ENCODE results near the gene STAT6. TPM values are rescaled to one million over a fixed set of nuclear protein-coding genes. Genes with fewer than 3 reads are reported as not detected.

STAT6 gene
- 100 to 1,000 TPM in 2 of 3 donors, 10 to 100 TPM in 1; 57.2 to 170 (median 120) TPM for polyA plus RNA-seq

DNA sequence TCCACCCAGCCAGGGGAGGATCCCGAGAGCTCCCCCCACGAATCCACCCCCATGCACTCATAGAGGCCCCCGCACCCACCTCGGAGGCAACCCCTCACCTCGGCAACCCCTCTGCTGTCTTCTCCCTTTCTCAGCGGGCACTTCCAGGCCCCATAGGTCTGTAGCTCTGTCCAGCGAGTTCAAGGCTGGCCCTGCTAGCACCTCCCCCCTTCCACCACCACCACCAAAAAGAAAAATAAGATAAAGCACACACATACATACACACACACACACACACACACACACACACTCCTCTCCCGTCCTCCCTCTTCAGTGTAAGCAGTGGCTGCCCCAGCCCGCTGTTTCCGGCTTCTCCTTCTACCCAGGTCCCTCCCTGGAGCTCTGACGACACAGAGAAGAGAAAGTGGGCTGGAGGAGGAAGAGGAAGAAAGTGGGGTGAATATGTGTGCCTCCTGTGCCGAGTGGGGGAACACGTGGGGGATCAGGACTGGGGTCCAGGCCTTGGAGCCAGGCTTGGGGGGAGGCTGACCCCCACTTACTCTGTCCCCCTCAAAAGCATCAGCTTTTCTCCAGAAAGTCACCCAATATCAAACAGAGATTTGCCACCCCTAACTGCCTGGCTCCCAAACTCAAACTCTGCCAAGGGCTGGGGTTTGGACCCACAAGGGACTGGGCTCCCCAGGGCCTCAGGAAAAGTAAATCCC is at the start of gene STAT6:
STAT6 (minus strand) TSS at position 332 of the 704 bp plus-strand sequence. CDS start 3,084 bp downstream, outside the sequence.
- H3K27ac ChIP-seq (ENCODE audit: low read depth, low read length): peak within 1 kb of the TSS; percentile 94
- 0 to 2% (median 1%) methylated on average over 8 to 13 of the region's 13 CpGs for WGBS, 3 donors

- WGBS, 3 donors: 93 to 97% (median 94%) methylated on average over 14 of the region's 14 CpGs
- no peak overlapping the region for H3K27ac ChIP-seq (ENCODE audit: low read depth, low read length)
Observed at GRCh38 chr12:57160741-57161140, 49.6 kb upstream of the STAT6 start.

GRCh38 chr12:57160040-57160439 is 48.9 kb upstream of the STAT6 start:
- 85 to 89% (median 86%) methylated on average over 4 of the region's 4 CpGs for WGBS, 3 donors
- H3K27ac ChIP-seq (ENCODE audit: low read depth, low read length): no peak overlapping the region

GRCh38 chr12:57159311-57159710 is 48.1 kb upstream of the STAT6 start:
- H3K27ac ChIP-seq (ENCODE audit: low read depth, low read length): peak overlapping the region; percentile 24
- WGBS, 3 donors: 66 to 82% (median 77%) methylated on average over 4 of the region's 4 CpGs

DNA sequence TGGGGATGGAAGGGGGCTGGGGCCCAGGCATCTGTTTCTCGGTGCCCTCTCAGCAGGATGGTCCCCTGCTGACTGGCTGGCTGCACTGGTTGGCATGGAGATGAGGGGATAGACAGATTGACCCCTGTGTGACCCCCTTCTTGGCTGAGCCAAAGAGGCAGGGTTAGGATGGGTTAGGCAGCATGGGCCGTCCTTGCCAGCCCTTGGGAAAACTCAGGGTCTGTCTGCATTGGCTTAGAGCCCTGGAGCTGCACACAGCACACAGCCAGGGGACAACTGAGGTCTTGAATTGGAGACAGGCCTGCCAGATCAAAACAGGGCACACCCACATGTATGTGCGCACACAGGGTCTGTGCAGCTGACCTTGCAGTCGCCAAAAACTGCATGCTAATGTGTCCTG is 47.5 kb upstream of the STAT6 start:
- peak overlapping the region; percentile 9 for H3K27ac ChIP-seq (ENCODE audit: low read depth, low read length)
- 54 to 64% (median 55%) methylated on average over 4 of the region's 4 CpGs for WGBS, 3 donors

DNA sequence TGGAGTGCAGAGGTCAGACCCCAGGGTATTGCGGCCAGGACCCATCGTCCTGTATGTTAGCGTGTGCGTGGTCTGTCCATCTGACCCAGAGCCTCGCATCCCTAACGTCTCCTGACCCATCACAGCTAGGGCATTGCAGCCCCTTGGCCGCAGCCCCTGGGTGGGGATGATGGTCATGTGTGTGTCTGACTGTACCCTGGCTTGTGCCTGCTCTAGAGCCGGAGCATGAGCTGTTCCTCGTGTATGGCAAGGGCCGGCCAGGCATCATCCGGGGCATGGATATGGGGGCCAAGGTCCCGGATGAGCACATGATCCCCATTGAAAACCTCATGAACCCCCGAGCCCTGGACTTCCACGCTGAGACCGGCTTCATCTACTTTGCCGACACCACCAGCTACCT is 47.0 kb upstream of the STAT6 start:
- 78 to 90% (median 79%) methylated on average over 16 of the region's 16 CpGs for WGBS, 3 donors
- no peak overlapping the region for H3K27ac ChIP-seq (ENCODE audit: low read depth, low read length)

GRCh38 chr12:57157588-57158173 is 46.5 kb upstream of the STAT6 start:
- 68 to 85% (median 72%) methylated on average over 5 of the region's 5 CpGs for WGBS, 3 donors
- no peak overlapping the region for H3K27ac ChIP-seq (ENCODE audit: low read depth, low read length)

GRCh38 chr12:57156701-57157403 is 45.7 kb upstream of the STAT6 start:
- no peak overlapping the region for H3K27ac ChIP-seq (ENCODE audit: low read depth, low read length)
- WGBS, 3 donors: 51 to 70% (median 61%) methylated on average over 16 of the region's 16 CpGs

DNA sequence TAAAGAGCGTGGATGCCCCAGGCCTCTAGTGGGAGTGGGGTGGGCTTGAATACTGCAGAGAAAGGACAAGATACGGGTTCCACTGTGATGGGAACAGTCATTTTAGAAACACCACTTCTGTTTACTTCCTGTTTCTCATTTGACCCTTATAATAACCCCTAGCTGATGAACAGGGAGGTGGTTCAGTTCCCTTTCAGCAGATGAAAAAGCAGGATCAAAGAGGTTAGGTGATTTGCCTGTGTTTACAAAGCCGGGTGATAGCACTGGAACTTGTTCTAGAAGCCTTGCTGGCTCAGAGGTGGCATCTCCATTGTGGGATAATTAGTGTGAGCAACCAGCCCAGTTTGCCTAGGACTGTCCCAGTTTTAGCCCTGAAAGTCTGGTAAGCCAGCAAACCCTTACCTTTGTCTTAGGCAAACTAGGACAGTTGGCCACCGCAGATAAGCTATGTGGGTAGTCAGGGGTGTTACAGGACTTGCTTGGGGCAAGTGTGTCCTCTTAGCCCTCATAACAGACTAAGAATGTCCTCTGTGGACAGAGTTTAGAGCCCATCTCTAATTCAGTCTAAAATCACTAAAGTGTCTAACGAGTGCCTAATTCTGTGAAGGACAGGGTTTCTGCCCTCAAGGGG is 43.8 kb upstream of the STAT6 start:
- no peak overlapping the region for H3K27ac ChIP-seq (ENCODE audit: low read depth, low read length)
- WGBS, 3 donors: 80 to 86% (median 82%) methylated on average over 5 of the region's 5 CpGs

- no peak overlapping the region for H3K27ac ChIP-seq (ENCODE audit: low read depth, low read length)
- WGBS, 3 donors: 92% methylated on average over 6 of the region's 6 CpGs
Observed at GRCh38 chr12:57154076-57154475, 42.9 kb upstream of the STAT6 start.

GRCh38 chr12:57153415-57153997 is 42.3 kb upstream of the STAT6 start:
- 67 to 78% (median 75%) methylated on average over 1 of the region's 1 CpG for WGBS, 3 donors
- no peak overlapping the region for H3K27ac ChIP-seq (ENCODE audit: low read depth, low read length)

GRCh38 chr12:57152639-57153038 is 41.5 kb upstream of the STAT6 start:
- 65 to 74% (median 65%) methylated on average over 4 of the region's 4 CpGs for WGBS, 3 donors

DNA sequence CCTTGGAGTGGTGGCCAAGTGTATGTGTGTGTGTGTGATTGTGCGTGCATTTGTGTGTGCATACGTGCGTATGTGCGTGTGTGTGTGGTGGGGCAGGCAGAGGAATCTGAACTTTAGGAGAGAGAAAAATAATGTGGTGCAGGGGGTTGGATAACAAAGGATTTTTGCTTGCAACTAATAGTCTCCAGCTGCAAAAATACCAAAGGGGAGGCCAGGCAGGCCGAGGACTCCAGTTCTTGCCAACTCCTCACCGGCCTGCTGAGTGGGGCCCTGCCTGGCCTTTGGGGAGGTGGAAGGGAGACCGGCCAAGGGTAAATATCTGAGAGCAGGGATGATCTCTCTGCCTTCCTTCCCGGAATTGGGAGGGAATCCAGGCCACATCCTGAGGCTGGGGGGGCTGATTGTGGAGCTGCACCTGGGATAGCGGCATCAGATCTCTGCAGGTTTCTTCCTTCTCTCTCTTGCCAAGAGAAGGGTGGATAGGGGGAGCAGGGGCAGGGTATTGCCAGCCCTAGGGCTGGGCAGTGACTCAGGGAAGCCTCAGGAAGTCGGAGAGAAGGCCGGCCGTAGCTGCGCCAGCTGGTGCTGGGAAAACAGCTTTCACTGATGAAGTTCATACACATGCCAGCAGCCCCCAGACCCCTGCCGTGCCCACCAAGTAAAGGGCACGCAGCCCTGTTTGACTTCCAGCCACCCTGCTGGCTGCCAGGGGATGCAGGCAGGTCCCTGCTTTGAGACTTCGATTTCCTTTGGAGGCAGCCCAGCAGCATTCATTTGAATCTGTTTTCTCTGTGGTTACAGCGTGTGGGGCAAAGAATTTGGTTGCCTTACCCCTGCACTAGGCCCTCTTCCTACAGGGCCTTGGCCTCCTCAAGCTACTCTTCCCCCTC is 40.8 kb upstream of the STAT6 start:
- 51 to 76% (median 52%) methylated on average over 17 of the region's 17 CpGs for WGBS, 3 donors
- H3K27ac ChIP-seq (ENCODE audit: low read depth, low read length): peak overlapping the region; percentile 49

More at GRCh38 chr12:57152639-57153038, 41.5 kb upstream of the STAT6 start:
- peak overlapping the region; percentile 49 for H3K27ac ChIP-seq (ENCODE audit: low read depth, low read length)

DNA sequence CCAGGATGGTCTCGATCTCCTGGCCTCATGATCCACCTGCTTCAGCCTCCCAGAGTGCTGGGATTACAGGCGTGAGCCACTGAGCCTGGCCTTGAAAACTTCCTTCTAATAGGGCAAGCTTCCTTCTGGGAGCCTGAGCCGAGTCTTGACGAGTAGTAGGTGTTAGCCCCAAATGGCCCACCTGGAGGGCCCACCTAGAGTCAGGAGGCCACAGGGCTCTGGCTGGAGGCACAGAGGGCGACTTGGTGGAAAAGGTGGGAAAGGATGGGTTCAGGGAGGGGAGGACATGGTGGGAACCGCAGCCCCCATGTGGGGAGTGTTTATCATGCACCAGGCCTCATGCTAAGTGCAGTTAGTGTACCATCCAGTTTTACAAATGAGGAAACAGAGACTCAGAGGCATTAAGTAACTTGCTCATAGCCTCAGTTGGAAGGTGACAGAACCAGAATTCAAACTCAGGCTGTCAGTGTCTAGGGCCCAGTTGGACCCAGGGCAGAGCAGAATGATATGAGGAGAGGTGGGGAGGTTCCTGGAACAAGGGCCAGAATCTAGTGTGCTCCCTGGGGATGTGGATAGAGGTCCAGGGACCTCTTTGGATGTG is 39.3 kb upstream of the STAT6 start:
- 86 to 89% (median 87%) methylated on average over 6 of the region's 6 CpGs for WGBS, 3 donors
- H3K27ac ChIP-seq (ENCODE audit: low read depth, low read length): no peak overlapping the region

GRCh38 chr12:57149245-57149900 is 38.2 kb upstream of the STAT6 start:
- WGBS, 3 donors: 39 to 63% (median 40%) methylated on average over 13 of the region's 13 CpGs
- H3K27ac ChIP-seq (ENCODE audit: low read depth, low read length): peak overlapping the region; percentile 51

- WGBS, 3 donors: 23 to 65% (median 31%) methylated on average over 4 of the region's 4 CpGs
- H3K27ac ChIP-seq (ENCODE audit: low read depth, low read length): no peak overlapping the region
Observed at GRCh38 chr12:57148469-57149244, 37.5 kb upstream of the STAT6 start.
